Neural progenitor cell (in vitro differentiated cells): ENCODE measurements around the gene TRIM14. TPM values are rescaled to one million over a fixed set of nuclear protein-coding genes. Genes with fewer than 3 reads are reported as not detected.

Experiments
- DNase-seq: peaks from one replicate; pipeline ENCODE4 v3.0.0-alpha.2; 2016; ENCODE audit warnings: low spot score
- H2AFZ ChIP-seq: fragments of 200-600 bp; sonication (generic); replicated peaks from 2 replicates; pipeline ENCODE4 v1.6.1; 2016; ENCODE audit warnings: antibody characterized with exemption
- H3F3A ChIP-seq: fragments of 200-600 bp; sonication (generic); 2 replicates; pipeline ENCODE4 v1.6.1; 2016; ENCODE audit warnings: antibody characterized with exemption, low read depth
- H3K27ac ChIP-seq: fragments of 200-600 bp; sonication (generic); 2 replicates; pipeline ENCODE4 v1.5.1; 2016; ENCODE audit warnings: mild to moderate bottlenecking
- H3K27me3 ChIP-seq: fragments of 200-600 bp; sonication (generic); 2 replicates; pipeline ENCODE4 v1.6.1; 2016; ENCODE audit warnings: mild to moderate bottlenecking, moderate library complexity
- H3K36me3 ChIP-seq: fragments of 200-600 bp; sonication (generic); 2 replicates; pipeline ENCODE4 v1.5.1; 2016
- H3K4me1 ChIP-seq: fragments of 200-600 bp; sonication (generic); 2 replicates; pipeline ENCODE4 v1.6.1; 2016; ENCODE audit warnings: mixed run types
- H3K4me2 ChIP-seq: fragments of 200-600 bp; sonication (generic); 2 replicates; pipeline ENCODE4 v1.6.1; 2016
- H3K4me3 ChIP-seq: fragments of 200-600 bp; sonication (generic); 2 replicates; pipeline ENCODE4 v1.5.1; 2016
- H3K79me2 ChIP-seq: fragments of 200-600 bp; sonication (generic); 2 replicates; pipeline ENCODE4 v1.6.1; 2016; ENCODE audit warnings: low read depth
- H3K9ac ChIP-seq: fragments of 200-600 bp; sonication (generic); 2 replicates; pipeline ENCODE4 v1.6.1; 2016
- H3K9me3 ChIP-seq: fragments of 200-600 bp; sonication (generic); 2 replicates; pipeline ENCODE4 v1.5.1; 2016; ENCODE audit warnings: low read depth
- H4K20me1 ChIP-seq: fragments of 200-600 bp; sonication (generic); 2 replicates; pipeline ENCODE4 v1.6.1; 2016; ENCODE audit warnings: low read depth
- H3K27ac Mint-ChIP-seq: 3 replicates; pipeline ENCODE4 v1.8.0; 2021; ENCODE audit warnings: mixed read lengths
- H3K27me3 Mint-ChIP-seq: 2 replicates; pipeline ENCODE4 v1.8.0; 2022; ENCODE audit warnings: low read depth, mild to moderate bottlenecking, inconsistent platforms, moderate library complexity, mixed read lengths; ENCODE audit not compliant: insufficient read depth
- H3K36me3 Mint-ChIP-seq: 3 replicates; pipeline ENCODE4 v1.8.0; 2021; ENCODE audit warnings: mixed read lengths
- H3K4me1 Mint-ChIP-seq: 3 replicates; pipeline ENCODE4 v1.8.0; 2021; ENCODE audit warnings: mixed read lengths
- H3K4me3 Mint-ChIP-seq: 3 replicates; pipeline ENCODE4 v1.8.0; 2021; ENCODE audit warnings: mild to moderate bottlenecking, moderate library complexity, mixed read lengths
- H3K9me3 Mint-ChIP-seq: 3 replicates; pipeline ENCODE4 v1.8.0; 2020; ENCODE audit warnings: mixed read lengths
- CTCF ChIP-seq: fragments of 200-600 bp; sonication (generic); IDR thresholded peaks from 2 replicates; pipeline ENCODE4 v1.5.1; 2017; ENCODE audit warnings: antibody characterized with exemption, mild to moderate bottlenecking
- EZH2 ChIP-seq: fragments of 200-600 bp; sonication (generic); IDR thresholded peaks from 2 replicates; pipeline ENCODE4 v1.6.1; 2017; ENCODE audit warnings: antibody characterized with exemption, mild to moderate bottlenecking, moderate library complexity
- EZH2phosphoT487 ChIP-seq: fragments of 200-600 bp; sonication (generic); IDR thresholded peaks from 2 replicates; pipeline ENCODE4 v1.6.1; 2017; ENCODE audit warnings: antibody characterized with exemption
- total RNA-seq: library from RNA; depleted of rRNA; stranded (reverse); fragments of >200 nt; gene quantifications from 2 replicates; pipeline ENCODE4 v1.2.3, GENCODE V29; 2015; ENCODE audit warnings: low replicate concordance

Gene TRIM14
- total RNA-seq, 1 donor from 2014 or later, result 0.17 TPM

- Mint-ChIP-seq H3K4me3 (no peak overlapping the region), H3K27ac (no peak overlapping the region), H3K9me3 (peaks cover 3% of the 10 kb centered on the region)
These were observed 14.0 kb downstream of the TRIM14 start for GRCh38 chr9:98105006-98105405.

GRCh38 chr9:98104445-98104881 lies 14.6 kb downstream of the TRIM14 start:
- no peaks in the 10 kb centered on the region for H3K27me3 ChIP-seq
- H3K27ac ChIP-seq, result no peak overlapping the region
- peaks cover 11% of the 10 kb centered on the region for H3F3A ChIP-seq
- H3K36me3 Mint-ChIP-seq, result no peaks in the 10 kb centered on the region
- no peaks in the 10 kb centered on the region for H3K4me1 Mint-ChIP-seq
- DNase-seq, result no peak
- H3K9me3 Mint-ChIP-seq, result peaks cover 3% of the 10 kb centered on the region
- no peaks in the 10 kb centered on the region for H4K20me1 ChIP-seq
- no peak overlapping the region for H2AFZ ChIP-seq
- TF ChIP-seq EZH2, result no peak
- no peak for TF ChIP-seq CTCF
- no peak for TF ChIP-seq EZH2phosphoT487
- no peak overlapping the region for H3K4me3 Mint-ChIP-seq
- H3K4me1 ChIP-seq, result peaks cover 5% of the 10 kb centered on the region
- no peak overlapping the region for H3K9ac ChIP-seq
- H3K79me2 ChIP-seq, result no peaks in the 10 kb centered on the region
- H3K9me3 ChIP-seq, result no peaks in the 10 kb centered on the region
- no peaks in the 10 kb centered on the region for H3K27me3 Mint-ChIP-seq
- no peak overlapping the region for H3K27ac Mint-ChIP-seq
- no peaks in the 10 kb centered on the region for H3K36me3 ChIP-seq
- H3K4me3 ChIP-seq, result no peak overlapping the region
- H3K4me2 ChIP-seq, result no peak overlapping the region

More at GRCh38 chr9:98105006-98105405, 14.0 kb downstream of the TRIM14 start:
- H3K4me3 ChIP-seq, result no peak overlapping the region
- DNase-seq, result no peak
- H3K36me3 ChIP-seq, result no peaks in the 10 kb centered on the region
- H3K27ac ChIP-seq, result no peak overlapping the region
- no peak overlapping the region for H3K9ac ChIP-seq
- H3K4me1 Mint-ChIP-seq, result no peaks in the 10 kb centered on the region
- no peaks in the 10 kb centered on the region for H3K79me2 ChIP-seq
- no peaks in the 10 kb centered on the region for H4K20me1 ChIP-seq
- H3K4me2 ChIP-seq, result no peak overlapping the region
- H3F3A ChIP-seq, result peaks cover 11% of the 10 kb centered on the region
- no peaks in the 10 kb centered on the region for H3K27me3 ChIP-seq
- H3K27me3 Mint-ChIP-seq, result no peaks in the 10 kb centered on the region
- no peak overlapping the region for H2AFZ ChIP-seq
- peaks cover 5% of the 10 kb centered on the region for H3K4me1 ChIP-seq
- TF ChIP-seq CTCF (no peak), EZH2 (no peak), EZH2phosphoT487 (no peak)
- no peaks in the 10 kb centered on the region for H3K9me3 ChIP-seq
- H3K36me3 Mint-ChIP-seq, result no peaks in the 10 kb centered on the region

GRCh38 chr9:98101868-98102273 lies 17.2 kb downstream of the TRIM14 start:
- H3K4me1 ChIP-seq, result peaks cover 5% of the 10 kb centered on the region
- no peak overlapping the region for H3K9ac ChIP-seq
- Mint-ChIP-seq H3K4me1 (peaks cover 6% of the 10 kb centered on the region), H3K36me3 (no peaks in the 10 kb centered on the region), H3K27ac (no peak overlapping the region), H3K9me3 (peaks cover 2% of the 10 kb centered on the region), H3K4me3 (no peak overlapping the region), H3K27me3 (no peaks in the 10 kb centered on the region)
- H4K20me1 ChIP-seq, result no peaks in the 10 kb centered on the region
- no peak overlapping the region for H3K4me2 ChIP-seq
- no peaks in the 10 kb centered on the region for H3K9me3 ChIP-seq
- H3K36me3 ChIP-seq, result no peaks in the 10 kb centered on the region
- H3K27ac ChIP-seq, result no peak overlapping the region
- H3K27me3 ChIP-seq, result no peaks in the 10 kb centered on the region
- peaks cover 11% of the 10 kb centered on the region for H3F3A ChIP-seq
- H3K4me3 ChIP-seq, result no peak overlapping the region
- no peaks in the 10 kb centered on the region for H3K79me2 ChIP-seq
- TF ChIP-seq CTCF (no peak), EZH2phosphoT487 (no peak), EZH2 (no peak)
- H2AFZ ChIP-seq, result peak overlapping the region; percentile 57
- DNase-seq, result peak; percentile 33
